CD4-positive, alpha-beta T cell treated with Interleukin-15 for 4 hours (primary cell): Measurements from ENCODE around the gene DOK3.
"Not testable (repeated sequence)": the region's sequence is repeated elsewhere in the genome, so short reads cannot be mapped to it uniquely, and the experiment has no call there.

Experiments used
- DNase-seq: peaks from one replicate; pipeline ENCODE4 v3.0.0-alpha.2; 2020; ENCODE audit warnings: low spot score

DOK3 gene

GRCh38 chr5:177535125-177535524, 25.5 kb upstream of the DOK3 start:
- DNase-seq, result no peak

DNA sequence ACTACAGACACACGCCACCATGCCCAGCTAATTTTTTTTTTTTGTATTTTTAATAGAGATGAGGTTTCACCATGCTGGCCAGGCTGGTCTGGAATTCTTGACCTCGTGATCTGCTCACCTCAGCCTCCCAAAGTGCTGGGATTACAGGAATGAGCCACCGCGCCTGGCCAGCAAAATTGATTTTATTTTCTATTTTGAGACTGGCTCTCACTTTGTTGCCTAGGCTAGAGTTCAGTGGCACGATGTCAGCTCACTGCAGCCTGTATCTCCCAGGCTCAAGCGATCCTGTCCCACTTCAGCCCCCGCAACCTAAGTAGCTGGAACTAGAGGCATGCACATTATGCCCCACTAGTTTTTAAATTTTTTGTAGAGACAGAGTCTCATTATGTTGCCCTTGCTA, 24.8 kb upstream of the DOK3 start:
- DNase-seq, result not testable (repeated sequence)

GRCh38 chr5:177531209-177531940, 21.7 kb upstream of the DOK3 start:
- no peak for DNase-seq

GRCh38 chr5:177530638-177531037, 21.0 kb upstream of the DOK3 start:
- no peak for DNase-seq

- DNase-seq, result no peak
These were observed 19.9 kb upstream of the DOK3 start for GRCh38 chr5:177529247-177530203.

- DNase-seq, result no peak
These were observed 19.0 kb upstream of the DOK3 start for GRCh38 chr5:177528631-177529030.

DNA sequence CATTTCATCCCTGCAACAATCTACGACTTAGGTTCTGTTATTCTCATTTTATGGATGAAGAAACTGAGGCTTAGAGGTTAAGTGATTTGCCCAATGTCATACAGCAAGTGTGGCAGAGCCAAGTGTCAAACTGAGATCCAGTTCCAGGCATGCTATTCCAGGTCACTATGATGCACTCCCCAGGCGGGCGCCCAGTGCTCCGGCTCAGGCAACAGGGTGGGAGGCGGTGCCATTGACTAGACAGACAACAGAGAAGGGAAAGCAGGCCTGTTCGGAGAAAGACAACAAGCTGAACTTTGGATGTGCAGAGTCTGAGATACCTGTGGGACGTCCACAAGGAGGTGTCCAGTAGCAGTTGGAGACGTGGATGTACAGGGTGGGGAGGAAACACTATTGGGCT, 18.0 kb upstream of the DOK3 start:
- DNase-seq, result no peak

GRCh38 chr5:177526791-177527190, 17.2 kb upstream of the DOK3 start:
- no peak for DNase-seq

GRCh38 chr5:177526191-177526590, 16.6 kb upstream of the DOK3 start:
- DNase-seq, result no peak

DNA sequence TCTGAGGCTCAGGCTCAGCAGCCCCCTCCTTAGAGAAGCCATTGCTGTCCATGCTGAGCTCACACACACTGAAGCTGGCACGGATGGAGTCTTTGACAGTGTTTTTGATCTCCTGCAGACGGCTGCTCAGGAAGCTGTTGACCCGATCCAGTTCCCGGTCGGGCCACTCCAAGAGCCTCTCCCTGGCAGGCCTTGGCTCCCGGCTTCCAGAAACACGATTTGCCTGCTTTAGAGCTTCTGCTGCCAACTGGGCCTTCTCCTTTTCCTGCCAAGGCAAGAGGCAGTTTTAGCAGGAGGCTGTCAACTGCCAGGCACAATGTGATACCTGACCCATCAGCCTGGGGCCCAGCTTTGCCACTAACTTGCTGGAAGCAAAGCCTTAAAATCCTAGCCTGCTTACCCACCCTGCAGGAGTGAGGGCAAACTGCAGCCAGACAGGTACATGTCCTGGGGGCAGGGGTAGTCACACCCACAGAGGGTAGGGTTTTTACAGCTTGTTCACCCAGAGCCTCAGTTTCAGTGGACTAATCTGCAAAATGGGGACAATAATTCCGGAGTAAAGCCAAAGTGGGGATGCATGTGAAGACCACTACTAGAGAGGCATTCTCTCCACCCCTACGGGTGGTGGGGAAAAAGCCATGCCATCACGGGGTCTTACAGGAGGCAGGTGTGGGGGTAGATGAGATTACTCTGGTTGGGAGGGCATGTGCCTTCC, 15.5 kb upstream of the DOK3 start:
- no peak for DNase-seq

DNA sequence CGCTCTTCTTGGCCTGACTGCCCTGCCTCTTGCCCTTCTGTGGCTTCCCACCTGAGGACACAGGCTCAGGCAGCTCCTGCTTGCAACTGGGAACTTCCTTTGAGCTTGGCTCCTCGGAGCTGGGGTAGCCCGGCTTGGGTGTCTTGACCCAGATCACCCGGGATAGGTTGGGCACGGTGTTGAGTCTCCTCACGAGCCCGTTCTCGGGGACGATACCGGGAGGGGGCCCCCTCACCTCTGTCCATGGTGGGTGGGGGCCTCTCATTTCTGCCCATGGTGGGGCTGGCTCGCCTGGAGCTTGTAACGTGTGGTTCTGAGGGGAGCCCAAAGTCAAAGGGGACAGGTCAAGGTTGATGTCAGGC, 14.9 kb upstream of the DOK3 start:
- DNase-seq, result no peak

DNA sequence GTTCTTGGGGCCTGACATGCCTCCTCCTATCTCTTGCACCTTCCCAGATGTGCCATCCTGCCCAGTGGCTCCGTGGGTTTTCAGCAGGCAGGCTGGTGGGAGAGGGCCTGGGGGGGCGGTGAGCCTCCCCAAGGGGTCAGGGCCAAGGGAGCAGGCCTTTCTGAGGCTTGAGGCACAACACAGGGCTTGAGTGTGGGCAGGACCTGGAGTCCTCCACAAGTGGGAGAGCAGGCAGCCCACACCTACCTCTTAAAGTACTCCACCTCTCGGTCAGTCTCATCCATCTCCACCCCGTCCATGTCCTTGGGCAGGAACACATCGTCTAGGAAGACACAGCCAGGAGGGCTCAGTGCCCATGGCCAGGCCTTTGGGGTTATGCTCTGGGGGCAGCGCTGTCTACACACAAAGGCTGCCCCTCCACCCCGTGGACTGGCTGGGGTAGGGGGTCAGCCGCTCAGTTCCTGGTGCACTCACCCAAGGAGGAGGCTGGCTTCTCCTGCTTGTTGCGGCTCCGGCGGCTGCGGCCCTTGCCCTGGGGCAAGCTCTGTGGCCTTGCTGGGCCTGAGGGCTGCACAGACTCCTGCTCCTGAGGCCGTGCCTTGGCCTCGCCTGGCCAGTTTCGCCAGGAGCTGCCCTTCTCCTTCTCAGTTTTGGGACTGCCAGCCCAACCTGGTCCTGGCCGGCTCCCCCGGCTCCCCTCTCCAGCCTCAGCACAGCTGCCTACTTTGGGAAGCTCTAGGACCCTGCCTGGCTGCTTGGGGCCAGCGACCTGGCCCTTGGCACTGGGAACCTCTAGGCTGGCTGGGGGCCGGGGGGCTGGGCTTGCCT, 14.3 kb upstream of the DOK3 start:
- DNase-seq, result no peak

GRCh38 chr5:177520916-177521513, 11.4 kb upstream of the DOK3 start:
- no peak for DNase-seq

- no peak for DNase-seq
These were observed 10.6 kb upstream of the DOK3 start for GRCh38 chr5:177520271-177520670.

DNA sequence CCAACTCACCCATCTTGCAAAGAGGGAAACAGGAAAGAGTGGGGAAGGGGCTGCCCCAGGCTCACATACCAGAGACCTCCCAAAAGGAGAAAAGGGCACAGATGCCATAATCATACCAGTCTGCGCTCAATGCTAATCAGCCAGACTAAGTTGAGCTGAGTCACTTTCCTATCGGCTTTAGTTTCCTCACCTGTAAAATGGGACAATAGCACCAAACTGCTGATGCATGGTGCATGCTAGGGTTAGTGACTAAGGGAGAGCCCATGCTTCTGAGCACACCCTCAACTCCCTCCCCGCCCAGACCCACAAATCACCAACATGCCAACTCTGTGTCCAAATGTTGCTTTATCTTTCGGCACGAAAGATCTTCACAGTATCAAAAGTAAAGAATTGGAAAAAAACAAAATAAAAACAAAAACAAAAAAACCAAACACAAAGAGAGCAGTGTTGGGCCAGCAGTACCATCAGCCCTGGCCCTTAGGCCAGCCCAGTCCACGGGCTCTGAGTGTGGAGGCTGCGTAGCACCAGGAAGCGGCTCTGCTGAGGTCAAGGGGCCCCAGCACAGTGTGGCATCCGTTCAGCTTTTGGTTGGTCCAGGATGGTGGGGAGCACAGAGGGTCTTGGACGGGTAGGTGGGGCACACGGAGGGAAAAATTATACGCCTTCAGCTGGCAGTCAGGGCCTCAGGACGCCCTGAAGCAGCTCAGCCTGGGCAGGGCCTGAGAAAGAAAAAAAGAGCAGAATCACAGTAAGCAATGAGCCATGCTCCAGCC, 10.0 kb upstream of the DOK3 start:
- no peak for DNase-seq

GRCh38 chr5:177516601-177517568, 7.3 kb upstream of the DOK3 start, which contains the start of gene DDX41:
DDX41 (minus strand) TSS chr5:177516961; CDS start chr5:177516945, 16 bp downstream.
- peak; percentile 97 for DNase-seq

DNA sequence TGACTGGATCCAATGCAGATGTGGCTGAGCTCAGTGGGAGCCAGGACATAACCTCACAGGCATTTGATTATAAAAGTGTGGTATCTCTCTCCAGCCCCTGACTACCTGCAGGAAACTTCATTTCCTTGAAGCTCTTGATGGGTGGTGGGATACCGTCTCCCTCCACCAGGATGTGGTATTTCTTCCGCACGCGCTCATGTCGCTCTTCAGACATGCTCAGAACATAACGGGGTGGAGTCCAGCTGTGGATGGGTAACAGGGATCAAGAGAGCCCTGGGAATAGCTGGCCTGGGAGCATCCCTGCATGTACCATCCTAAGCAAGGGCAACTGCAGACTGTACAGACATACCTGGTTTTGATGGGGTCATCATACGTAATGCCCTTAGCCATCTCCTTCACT, 6.0 kb upstream of the DOK3 start:
- DNase-seq, result no peak

DNA sequence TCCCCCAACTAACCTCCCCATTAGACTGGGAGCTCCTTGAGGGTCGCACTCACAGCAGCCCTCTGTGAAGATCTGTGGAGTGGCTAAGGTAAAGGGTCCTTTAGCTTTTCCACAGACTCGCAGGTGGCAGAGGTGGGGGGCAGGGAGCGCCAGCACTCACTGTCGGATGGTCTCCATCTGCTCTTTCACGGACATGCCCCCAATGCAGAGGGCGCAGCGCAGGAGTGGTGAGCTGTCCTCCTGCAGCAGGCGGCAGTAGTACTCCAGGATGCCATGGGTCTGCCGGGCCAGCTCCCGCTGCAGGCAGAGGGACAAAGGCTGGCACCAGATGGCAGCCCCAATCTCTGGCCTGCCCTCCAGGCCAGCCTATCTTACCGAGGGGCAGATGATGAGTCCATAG, 4.9 kb upstream of the DOK3 start:
- no peak for DNase-seq

- DNase-seq, result no peak
These were observed 3.9 kb upstream of the DOK3 start for GRCh38 chr5:177513500-177513899.
